ENCODE data around the gene ALG1.
A peak's percentile ranks its signal among the peaks of the same experiment; 100 is the strongest.

The ALG1 gene

GRCh38 chr16:5045499-5046115 lies 26.0 kb upstream of the ALG1 start:
- Histone ChIP-seq H3K27me3 (ENCODE audit: insufficient read depth, low read length, poor library complexity) (no peaks in the 10 kb centered on the region), H3K18ac (ENCODE audit: low read length) (no peak overlapping the region), H3K27ac (ENCODE audit: low read depth, low read length) (no peak overlapping the region), H3K56ac (ENCODE audit: low read length) (no peak overlapping the region), H3K79me2 (ENCODE audit: control insufficient read depth, insufficient read depth, low read length) (no peaks in the 10 kb centered on the region), H3K79me1 (ENCODE audit: low read length) (no peaks in the 10 kb centered on the region), H3K4me2 (ENCODE audit: low read length) (no peak overlapping the region), H3K23ac (ENCODE audit: low read length) (no peak overlapping the region), H3K4ac (ENCODE audit: low read depth, low read length) (no peak overlapping the region), H2BK15ac (replicated peaks; ENCODE audit: low read depth) (no peak overlapping the region), H3K9ac (ENCODE audit: low read length) (no peak overlapping the region), H3K4me3 (ENCODE audit: low read length) (no peak overlapping the region), H3K4me1 (ENCODE audit: control insufficient read depth, low read depth, low read length) (no peaks in the 10 kb centered on the region), H4K8ac (ENCODE audit: low read depth, low read length) (no peak overlapping the region), H2BK5ac (ENCODE audit: low read length) (no peak overlapping the region), H4K5ac (ENCODE audit: low read length) (no peak overlapping the region), H2AK5ac (ENCODE audit: low read length) (no peak overlapping the region), H3K36me3 (ENCODE audit: control insufficient read depth, insufficient read depth, low read length) (no peaks in the 10 kb centered on the region), H2BK120ac (ENCODE audit: low read depth, low read length) (no peak overlapping the region)
- no CpG with 5 or more reads among the region's 10 CpGs for WGBS (ENCODE audit: extremely low coverage, insufficient coverage, low lambda C conversion rate)
- DNase-seq = no peak

DNA sequence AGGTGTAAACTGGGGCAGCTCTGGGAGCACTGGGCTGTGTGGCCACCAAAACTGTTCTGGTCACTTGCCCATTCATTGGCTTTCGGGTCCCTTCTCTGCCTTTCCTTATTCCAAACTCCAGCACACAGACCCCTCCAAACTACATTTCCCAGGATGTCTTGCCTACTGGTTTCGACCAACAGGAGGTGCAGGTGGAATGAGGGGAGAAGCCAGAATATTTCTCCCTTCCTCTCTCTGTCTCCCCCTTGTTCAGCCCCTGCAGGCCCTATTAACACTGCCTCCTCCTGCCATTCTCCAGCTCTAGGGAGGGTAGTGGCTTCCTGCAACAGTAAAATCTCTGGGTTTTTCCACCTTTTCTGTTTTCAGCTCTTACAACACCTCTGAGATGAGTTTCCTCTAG lies 24.7 kb upstream of the ALG1 start:
- H3K18ac ChIP-seq (ENCODE audit: low read length) = no peak overlapping the region
- H4K8ac ChIP-seq (ENCODE audit: low read depth, low read length) = no peak overlapping the region
- no peak overlapping the region for H2AK5ac ChIP-seq (ENCODE audit: low read length)
- no peak overlapping the region for H3K4me3 ChIP-seq (ENCODE audit: low read length)
- H2BK120ac ChIP-seq (ENCODE audit: low read depth, low read length) = no peak overlapping the region
- no peaks in the 10 kb centered on the region for H3K4me1 ChIP-seq (ENCODE audit: control insufficient read depth, low read depth, low read length)
- no peak for DNase-seq
- H2BK5ac ChIP-seq (ENCODE audit: low read length) = no peak overlapping the region
- H3K4ac ChIP-seq (ENCODE audit: low read depth, low read length) = no peak overlapping the region
- H3K79me1 ChIP-seq (ENCODE audit: low read length) = no peaks in the 10 kb centered on the region
- no peak overlapping the region for H2BK15ac ChIP-seq (replicated peaks; ENCODE audit: low read depth)
- H3K27me3 ChIP-seq (ENCODE audit: insufficient read depth, low read length, poor library complexity) = no peaks in the 10 kb centered on the region
- no peaks in the 10 kb centered on the region for H3K36me3 ChIP-seq (ENCODE audit: control insufficient read depth, insufficient read depth, low read length)
- no peak overlapping the region for H4K5ac ChIP-seq (ENCODE audit: low read length)
- H3K4me2 ChIP-seq (ENCODE audit: low read length) = no peak overlapping the region
- H3K79me2 ChIP-seq (ENCODE audit: control insufficient read depth, insufficient read depth, low read length) = no peaks in the 10 kb centered on the region
- H3K23ac ChIP-seq (ENCODE audit: low read length) = no peak overlapping the region
- H3K9ac ChIP-seq (ENCODE audit: low read length) = no peak overlapping the region
- H3K56ac ChIP-seq (ENCODE audit: low read length) = no peak overlapping the region
- no peak overlapping the region for H3K27ac ChIP-seq (ENCODE audit: low read depth, low read length)
- no CpG with 5 or more reads among the region's 2 CpGs for WGBS (ENCODE audit: extremely low coverage, insufficient coverage, low lambda C conversion rate)

DNA sequence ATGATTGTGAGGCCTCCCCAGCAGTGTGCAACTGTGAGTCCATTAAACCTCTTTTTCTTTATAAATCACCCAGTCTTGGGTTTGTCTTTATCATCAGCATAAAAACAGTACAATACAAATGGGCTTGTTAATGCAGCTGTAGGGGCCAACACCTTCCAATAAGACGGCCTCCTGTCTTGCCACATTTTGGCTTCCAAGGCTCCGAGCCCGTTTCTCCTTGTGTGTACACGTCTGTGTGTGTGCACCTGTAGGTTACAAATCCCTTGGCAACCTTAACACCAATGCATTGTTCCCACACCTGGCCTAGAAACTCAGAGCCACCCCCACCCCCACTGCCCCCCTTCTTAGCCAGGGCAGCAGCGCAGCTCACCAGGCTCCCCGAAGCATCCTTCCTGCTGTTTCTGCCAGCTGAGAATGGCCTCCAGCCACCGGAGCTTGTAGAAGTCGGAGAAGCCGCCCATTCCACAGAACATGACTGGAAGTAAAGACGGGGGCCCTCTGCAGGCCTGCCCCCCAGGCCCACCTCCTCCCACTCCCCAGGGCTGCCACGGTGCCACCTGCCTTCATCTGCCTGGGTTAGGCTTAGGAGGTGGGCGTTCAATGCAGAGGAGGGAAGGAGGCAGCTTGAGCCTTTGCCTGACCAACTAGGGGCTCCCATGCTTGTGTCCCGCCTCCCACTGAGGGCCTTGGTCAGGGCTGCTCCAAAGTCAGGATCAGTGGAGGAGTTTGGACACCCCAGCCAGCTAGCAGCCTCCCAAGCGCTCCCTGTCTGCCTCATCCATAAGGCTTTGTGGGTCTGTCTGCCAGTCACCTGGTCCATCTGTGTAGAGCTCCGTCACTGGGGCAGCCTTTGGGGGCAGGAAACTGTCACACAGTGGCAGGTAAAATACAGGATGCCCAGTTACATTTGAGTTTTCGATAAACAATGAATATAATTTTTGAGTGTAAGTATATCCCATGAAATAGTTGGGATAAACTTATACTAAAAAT lies 16.5 kb upstream of the ALG1 start:
- peaks cover 3% of the 10 kb centered on the region for H3K4me1 ChIP-seq (ENCODE audit: control insufficient read depth, low read depth, low read length)
- no peaks in the 10 kb centered on the region for H3K36me3 ChIP-seq (ENCODE audit: control insufficient read depth, insufficient read depth, low read length)
- no peak overlapping the region for H3K56ac ChIP-seq (ENCODE audit: low read length)
- H3K4ac ChIP-seq (ENCODE audit: low read depth, low read length) = no peak overlapping the region
- H2BK15ac ChIP-seq (replicated peaks; ENCODE audit: low read depth) = no peak overlapping the region
- no peak overlapping the region for H2BK120ac ChIP-seq (ENCODE audit: low read depth, low read length)
- no peak overlapping the region for H4K5ac ChIP-seq (ENCODE audit: low read length)
- no peak overlapping the region for H3K4me2 ChIP-seq (ENCODE audit: low read length)
- no peak overlapping the region for H3K23ac ChIP-seq (ENCODE audit: low read length)
- H3K27me3 ChIP-seq (ENCODE audit: insufficient read depth, low read length, poor library complexity) = no peaks in the 10 kb centered on the region
- H3K79me2 ChIP-seq (ENCODE audit: control insufficient read depth, insufficient read depth, low read length) = no peaks in the 10 kb centered on the region
- H2AK5ac ChIP-seq (ENCODE audit: low read length) = no peak overlapping the region
- DNase-seq = no peak
- H3K27ac ChIP-seq (ENCODE audit: low read depth, low read length) = no peak overlapping the region
- H3K9ac ChIP-seq (ENCODE audit: low read length) = no peak overlapping the region
- no peak overlapping the region for H3K4me3 ChIP-seq (ENCODE audit: low read length)
- no peaks in the 10 kb centered on the region for H3K79me1 ChIP-seq (ENCODE audit: low read length)
- no peak overlapping the region for H2BK5ac ChIP-seq (ENCODE audit: low read length)
- no CpG with 5 or more reads among the region's 16 CpGs for WGBS (ENCODE audit: extremely low coverage, insufficient coverage, low lambda C conversion rate)
- no peak overlapping the region for H4K8ac ChIP-seq (ENCODE audit: low read depth, low read length)
- no peak overlapping the region for H3K18ac ChIP-seq (ENCODE audit: low read length)

GRCh38 chr16:5056352-5056751 lies 15.3 kb upstream of the ALG1 start:
- H3K4me2 ChIP-seq (ENCODE audit: low read length) = no peak overlapping the region
- H3K4ac ChIP-seq (ENCODE audit: low read depth, low read length) = no peak overlapping the region
- H2BK5ac ChIP-seq (ENCODE audit: low read length) = no peak overlapping the region
- no peak overlapping the region for H4K5ac ChIP-seq (ENCODE audit: low read length)
- no peak overlapping the region for H2BK15ac ChIP-seq (replicated peaks; ENCODE audit: low read depth)
- no peak overlapping the region for H3K23ac ChIP-seq (ENCODE audit: low read length)
- no peaks in the 10 kb centered on the region for H3K27me3 ChIP-seq (ENCODE audit: insufficient read depth, low read length, poor library complexity)
- H3K4me1 ChIP-seq (ENCODE audit: control insufficient read depth, low read depth, low read length) = peaks cover 3% of the 10 kb centered on the region
- no peak overlapping the region for H3K9ac ChIP-seq (ENCODE audit: low read length)
- DNase-seq = peak; percentile 81
- H3K79me2 ChIP-seq (ENCODE audit: control insufficient read depth, insufficient read depth, low read length) = no peaks in the 10 kb centered on the region
- WGBS (ENCODE audit: extremely low coverage, insufficient coverage, low lambda C conversion rate) = no CpG with 5 or more reads among the region's 11 CpGs
- no peak overlapping the region for H3K27ac ChIP-seq (ENCODE audit: low read depth, low read length)
- H3K36me3 ChIP-seq (ENCODE audit: control insufficient read depth, insufficient read depth, low read length) = no peaks in the 10 kb centered on the region
- H3K79me1 ChIP-seq (ENCODE audit: low read length) = no peaks in the 10 kb centered on the region
- no peak overlapping the region for H3K56ac ChIP-seq (ENCODE audit: low read length)
- H4K8ac ChIP-seq (ENCODE audit: low read depth, low read length) = no peak overlapping the region
- no peak overlapping the region for H3K18ac ChIP-seq (ENCODE audit: low read length)
- H3K4me3 ChIP-seq (ENCODE audit: low read length) = no peak overlapping the region
- H2BK120ac ChIP-seq (ENCODE audit: low read depth, low read length) = no peak overlapping the region
- no peak overlapping the region for H2AK5ac ChIP-seq (ENCODE audit: low read length)

DNA sequence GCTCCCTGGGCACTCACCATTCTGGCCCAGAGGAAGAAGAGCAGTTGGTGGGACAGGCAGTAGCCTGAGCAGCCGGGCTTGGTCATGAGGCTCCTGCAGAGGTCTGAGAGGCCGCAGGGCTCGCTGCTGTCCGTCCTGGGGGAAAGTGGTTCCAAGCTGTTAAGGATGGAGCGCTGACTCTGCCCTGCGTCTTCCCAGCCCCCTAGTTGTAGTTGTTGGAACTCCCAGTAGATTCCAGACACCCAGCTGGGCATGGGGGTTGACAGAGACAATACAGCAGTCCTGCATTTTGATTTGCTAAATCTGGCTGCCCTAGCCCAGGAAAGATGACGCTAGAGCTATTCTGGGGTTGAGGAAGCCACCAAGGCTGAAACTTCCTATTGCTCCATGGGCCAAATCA lies 13.2 kb upstream of the ALG1 start:
- Histone ChIP-seq H3K27me3 (ENCODE audit: insufficient read depth, low read length, poor library complexity) (no peaks in the 10 kb centered on the region), H2BK5ac (ENCODE audit: low read length) (no peak overlapping the region), H3K18ac (ENCODE audit: low read length) (peak overlapping the region; percentile 32), H3K79me2 (ENCODE audit: control insufficient read depth, insufficient read depth, low read length) (no peaks in the 10 kb centered on the region), H3K9ac (ENCODE audit: low read length) (peak overlapping the region; percentile 32), H3K4ac (ENCODE audit: low read depth, low read length) (no peak overlapping the region), H3K4me2 (ENCODE audit: low read length) (no peak overlapping the region), H3K36me3 (ENCODE audit: control insufficient read depth, insufficient read depth, low read length) (no peaks in the 10 kb centered on the region), H3K27ac (ENCODE audit: low read depth, low read length) (peak overlapping the region; percentile 59), H3K56ac (ENCODE audit: low read length) (peak overlapping the region; percentile 1), H2BK120ac (ENCODE audit: low read depth, low read length) (no peak overlapping the region), H4K5ac (ENCODE audit: low read length) (no peak overlapping the region), H3K4me1 (ENCODE audit: control insufficient read depth, low read depth, low read length) (peaks cover 3% of the 10 kb centered on the region), H3K23ac (ENCODE audit: low read length) (no peak overlapping the region), H2BK15ac (replicated peaks; ENCODE audit: low read depth) (no peak overlapping the region), H4K8ac (ENCODE audit: low read depth, low read length) (no peak overlapping the region), H2AK5ac (ENCODE audit: low read length) (no peak overlapping the region), H3K79me1 (ENCODE audit: low read length) (no peaks in the 10 kb centered on the region), H3K4me3 (ENCODE audit: low read length) (no peak overlapping the region)
- peak; percentile 96 for DNase-seq
- no CpG with 5 or more reads among the region's 7 CpGs for WGBS (ENCODE audit: extremely low coverage, insufficient coverage, low lambda C conversion rate)
